Spleen (tissue), 11 donors: ENCODE measurements around the gene RNF157. TPM values are rescaled to one million over a fixed set of nuclear protein-coding genes. Genes with fewer than 3 reads are reported as not detected.

Source experiments
- DNase-seq: peaks from one replicate; pipeline ENCODE4 v3.0.0-alpha.2; 2020
- H3K27ac ChIP-seq, 8 donors: fragments of 200-600 bp; sonication (generic) in 7 of 8; 1 replicate in 4 of 8; 2 replicates in 4 of 8; pipeline versions ENCODE4 v1.5.0 to v1.8.0; 2016 to 2021; ENCODE audit warnings: inconsistent platforms in 4 of 8, mild to moderate bottlenecking in 4 of 8, moderate library complexity in 1 of 8
- H3K27me3 ChIP-seq, 7 donors: fragments of 200-600 bp; sonication (generic) in 6 of 7; replicated peaks in 1 of 7; 1 replicate in 4 of 7; 2 replicates in 3 of 7; pipeline versions ENCODE4 v1.5.0 to v1.8.0; 2016 to 2021; ENCODE audit warnings: inconsistent platforms in 3 of 7, mild to moderate bottlenecking in 1 of 7
- H3K36me3 ChIP-seq, 6 donors: fragments of 200-600 bp; sonication (generic) in 5 of 6; 1 replicate in 4 of 6; 2 replicates in 2 of 6; pipeline versions ENCODE4 v1.5.0 to v1.8.0; 2016 to 2021; ENCODE audit warnings: inconsistent platforms in 2 of 6
- H3K4me1 ChIP-seq, 6 donors: fragments of 200-600 bp; sonication (generic) in 5 of 6; 1 replicate in 3 of 6; 2 replicates in 3 of 6; pipeline versions ENCODE4 v1.5.0 to v1.8.0; 2016 to 2021; ENCODE audit warnings: inconsistent platforms in 3 of 6
- H3K4me3 ChIP-seq, 8 donors: fragments of 200-600 bp; sonication (generic) in 7 of 8; 1 replicate in 4 of 8; 2 replicates in 4 of 8; pipeline versions ENCODE4 v1.5.0 to v1.8.0; 2016 to 2021; ENCODE audit warnings: inconsistent platforms in 4 of 8, mild to moderate bottlenecking in 4 of 8, moderate library complexity in 2 of 8
- H3K9me3 ChIP-seq, 8 donors: fragments of 200-600 bp; sonication (generic) in 7 of 8; 1 replicate in 4 of 8; 2 replicates in 4 of 8; pipeline versions ENCODE4 v1.5.0 to v1.8.0; 2016 to 2021; ENCODE audit warnings: inconsistent platforms in 4 of 8
- CTCF ChIP-seq, 11 experiments: fragments of 200-600 bp in 7 of 11; fragments of 450-650 bp in 4 of 11; sonication (generic) in 4 of 11; IDR thresholded peaks in 8 of 11; conservative IDR thresholded peaks in 3 of 11; 1 replicate in 7 of 11; 2 replicates in 4 of 11; pipeline versions ENCODE4 v1.4.0 to v1.8.0; 2016 to 2021; ENCODE audit warnings: antibody characterized with exemption in 11 of 11, inconsistent platforms in 4 of 11, mild to moderate bottlenecking in 1 of 11
- POLR2A ChIP-seq, 3 donors: fragments of 450-650 bp; IDR thresholded peaks; one replicate each; pipeline ENCODE4 v1.5.1; 2017; ENCODE audit warnings: antibody characterized with exemption in 3 of 3, mild to moderate bottlenecking in 1 of 3
- POLR2AphosphoS5 ChIP-seq, 3 donors: sonication (generic); formaldehyde crosslinking; IDR thresholded peaks; one replicate each; pipeline ENCODE4 v1.5.1; 2017; ENCODE audit warnings: antibody characterized with exemption in 3 of 3
- WGBS, 5 donors: extraction: QIAGEN DNeasy Blood & Tissue Kit in 3 of 5; methylation state at CpG; one replicate each; pipeline versions ENCODE4 v1.1.5 to v1.1.7; 2013 to 2018; 5-methylcytosine and 5-hydroxymethylcytosine counted together
- intact Hi-C: fragments of 100-400 bp; cut with DNase I; formaldehyde crosslinking; loops from one replicate; pipeline ENCODE4 v1.15.0; 2023; ENCODE audit warnings: low total_unique reads
- polyA plus RNA-seq, 3 donors: library from polyadenylated mRNA; stranded (reverse); fragments of 200-250 nt; gene quantifications; one replicate each; pipeline ENCODE4 v1.2.1, GENCODE V29; 2013
- total RNA-seq, 7 donors: library from RNA; depleted of rRNA in 3 of 7; stranded (reverse); fragments of >200 nt in 3 of 7; fragmentation: NEBNext Ultra II Directional in 4 of 7; extraction: Animal tissue kit (Norgen Biotek cat#: 25700) in 4 of 7; gene quantifications; one replicate each; pipeline versions ENCODE4 v1.1.0 to v1.2.1, GENCODE V29; 2016 to 2021
- donor health status: healthy with polysubstance abuse.
- donor health status: DM: no; HTN: no; CAD: no; lungs with moderate emphysema.
- donor health status: DM: no; HTN: no; CAD: no.
- donor health status: Bipolar disorder and iron deficiency.
- donor health status: healthy.
- donor health status: DM: no; HTN: no; CAD: no.
- donor health status: DM: yes; HTN: yes; CAD: no.

Gene RNF157
- total and polyA plus RNA-seq, 10 donors, result 0.89 to 13.0 (median 7.6) TPM

- Histone ChIP-seq H3K27ac (peak overlapping the region in 7 of 8 donors; percentile 27 to 99 (median 99)), H3K9me3 (no peaks in the 10 kb centered on the region), H3K4me1 (peaks cover 41 to 79% (median 65%) of the 10 kb centered on the region in 6 donors), H3K36me3 (peaks cover 0 to 23% (median 14%) of the 10 kb centered on the region in 6 donors), H3K27me3 (no peaks in the 10 kb centered on the region), H3K4me3 (no peak overlapping the region)
- intact Hi-C loops, result no loop called here
- TF ChIP-seq POLR2AphosphoS5 (IDR thresholded peaks at IDR 0.05) (peak in 2 of 3 donors; percentile 5 to 74), CTCF (IDR thresholded peaks at IDR 0.05 in 8 of 11, conservative IDR thresholded peaks at IDR 0.05 in 3 of 11) (no peak), POLR2A (IDR thresholded peaks at IDR 0.05) (no peak)
- 51 to 71% (median 65%) methylated on average over 10 to 21 of the region's 21 CpGs for WGBS, 5 donors
- peak; percentile 80 for DNase-seq
Measured at GRCh38 chr17:76274112-76274956, 34.0 kb upstream of the RNF157 start.

GRCh38 chr17:76273445-76274111, 33.3 kb upstream of the RNF157 start:
- intact Hi-C loops, result no loop called here
- Histone ChIP-seq H3K9me3 (no peaks in the 10 kb centered on the region), H3K27ac (peak overlapping the region in 7 of 8 donors; percentile 83 to 99 (median 99)), H3K27me3 (no peaks in the 10 kb centered on the region), H3K4me1 (peaks cover 48 to 81% (median 70%) of the 10 kb centered on the region in 6 donors), H3K36me3 (peaks cover 0 to 30% (median 15%) of the 10 kb centered on the region in 6 donors), H3K4me3 (no peak overlapping the region)
- TF ChIP-seq CTCF (IDR thresholded peaks at IDR 0.05 in 8 of 11, conservative IDR thresholded peaks at IDR 0.05 in 3 of 11) (no peak), POLR2AphosphoS5 (IDR thresholded peaks at IDR 0.05) (peak in 2 of 3 donors; percentile 23 to 76)
- peak; percentile 86 for DNase-seq
- 71 to 82% (median 75%) methylated on average over 19 to 26 of the region's 26 CpGs for WGBS, 5 donors

- peak overlapping the region; percentile 83 to 99 (median 98) for H3K27ac ChIP-seq
- peaks cover 0 to 38% (median 15%) of the 10 kb centered on the region in 6 donors for H3K36me3 ChIP-seq
- no peaks in the 10 kb centered on the region for H3K27me3 ChIP-seq
- WGBS, 5 donors, result 40 to 51% (median 42%) methylated on average over 18 to 19 of the region's 19 CpGs
- intact Hi-C loops, result no loop called here
- TF ChIP-seq POLR2A (IDR thresholded peaks at IDR 0.05), result no peak
- TF ChIP-seq POLR2AphosphoS5 (IDR thresholded peaks at IDR 0.05), result peak in 1 of 3 donors; percentile 11
- peaks cover 55 to 89% (median 78%) of the 10 kb centered on the region in 6 donors for H3K4me1 ChIP-seq
- no peaks in the 10 kb centered on the region for H3K9me3 ChIP-seq
- H3K4me3 ChIP-seq, result peak overlapping the region in 7 of 8 donors; percentile 11 to 99 (median 34)
- DNase-seq, result peak; percentile 84
Measured at GRCh38 chr17:76272541-76273444, 32.5 kb upstream of the RNF157 start.
